Measurements from ENCODE around the gene HOXA4.
A peak's percentile ranks its signal among the peaks of the same experiment; 100 is the strongest.

HOXA4 gene

GRCh38 chr7:27146491-27147198 is 16.1 kb upstream of the HOXA4 start:
- no peak for DNase-seq

GRCh38 chr7:27145914-27146412 is 15.4 kb upstream of the HOXA4 start:
- DNase-seq = no peak

GRCh38 chr7:27145165-27145913 is 14.8 kb upstream of the HOXA4 start:
- DNase-seq = no peak

GRCh38 chr7:27144781-27145164 is 14.2 kb upstream of the HOXA4 start:
- no peak for DNase-seq

- no peak for DNase-seq
These were observed 13.6 kb upstream of the HOXA4 start for GRCh38 chr7:27143950-27144780.

- no peak for DNase-seq
These were observed 12.7 kb upstream of the HOXA4 start, which contains the start of gene HOXA5 for GRCh38 chr7:27143023-27143949. Gene HOXA5 (minus strand): TSS chr7:27143681. CDS start chr7:27143607, 74 bp downstream.

GRCh38 chr7:27142580-27143022 is 12.0 kb upstream of the HOXA4 start:
- peak; percentile 66 for DNase-seq

GRCh38 chr7:27141923-27142579 is 11.5 kb upstream of the HOXA4 start:
- peak; percentile 45 for DNase-seq

- DNase-seq = peak; percentile 50
These were observed 10.8 kb upstream of the HOXA4 start for GRCh38 chr7:27141137-27141922.

- peak; percentile 36 for DNase-seq
These were observed 9.7 kb upstream of the HOXA4 start for GRCh38 chr7:27140126-27140857.

GRCh38 chr7:27139334-27140125 is 9.0 kb upstream of the HOXA4 start:
- peak; percentile 56 for DNase-seq

GRCh38 chr7:27138985-27139333 is 8.4 kb upstream of the HOXA4 start:
- peak; percentile 32 for DNase-seq

- DNase-seq = no peak
These were observed 7.9 kb upstream of the HOXA4 start for GRCh38 chr7:27138472-27138871.

- DNase-seq = no peak
These were observed 7.2 kb upstream of the HOXA4 start for GRCh38 chr7:27137640-27138315.

- DNase-seq = peak; percentile 37
These were observed 3.8 kb upstream of the HOXA4 start for GRCh38 chr7:27134392-27134791.

GRCh38 chr7:27133409-27134231 is 3.1 kb upstream of the HOXA4 start:
- peak; percentile 38 for DNase-seq

GRCh38 chr7:27132978-27133377 is 2.4 kb upstream of the HOXA4 start:
- DNase-seq = no peak

GRCh38 chr7:27132214-27132613 is 1.7 kb upstream of the HOXA4 start:
- peak; percentile 27 for DNase-seq
